ENCODE data around the gene CCAR1. TPM values are rescaled to one million over a fixed set of nuclear protein-coding genes. Genes with fewer than 3 reads are reported as not detected.

CCAR1 gene, protein sequence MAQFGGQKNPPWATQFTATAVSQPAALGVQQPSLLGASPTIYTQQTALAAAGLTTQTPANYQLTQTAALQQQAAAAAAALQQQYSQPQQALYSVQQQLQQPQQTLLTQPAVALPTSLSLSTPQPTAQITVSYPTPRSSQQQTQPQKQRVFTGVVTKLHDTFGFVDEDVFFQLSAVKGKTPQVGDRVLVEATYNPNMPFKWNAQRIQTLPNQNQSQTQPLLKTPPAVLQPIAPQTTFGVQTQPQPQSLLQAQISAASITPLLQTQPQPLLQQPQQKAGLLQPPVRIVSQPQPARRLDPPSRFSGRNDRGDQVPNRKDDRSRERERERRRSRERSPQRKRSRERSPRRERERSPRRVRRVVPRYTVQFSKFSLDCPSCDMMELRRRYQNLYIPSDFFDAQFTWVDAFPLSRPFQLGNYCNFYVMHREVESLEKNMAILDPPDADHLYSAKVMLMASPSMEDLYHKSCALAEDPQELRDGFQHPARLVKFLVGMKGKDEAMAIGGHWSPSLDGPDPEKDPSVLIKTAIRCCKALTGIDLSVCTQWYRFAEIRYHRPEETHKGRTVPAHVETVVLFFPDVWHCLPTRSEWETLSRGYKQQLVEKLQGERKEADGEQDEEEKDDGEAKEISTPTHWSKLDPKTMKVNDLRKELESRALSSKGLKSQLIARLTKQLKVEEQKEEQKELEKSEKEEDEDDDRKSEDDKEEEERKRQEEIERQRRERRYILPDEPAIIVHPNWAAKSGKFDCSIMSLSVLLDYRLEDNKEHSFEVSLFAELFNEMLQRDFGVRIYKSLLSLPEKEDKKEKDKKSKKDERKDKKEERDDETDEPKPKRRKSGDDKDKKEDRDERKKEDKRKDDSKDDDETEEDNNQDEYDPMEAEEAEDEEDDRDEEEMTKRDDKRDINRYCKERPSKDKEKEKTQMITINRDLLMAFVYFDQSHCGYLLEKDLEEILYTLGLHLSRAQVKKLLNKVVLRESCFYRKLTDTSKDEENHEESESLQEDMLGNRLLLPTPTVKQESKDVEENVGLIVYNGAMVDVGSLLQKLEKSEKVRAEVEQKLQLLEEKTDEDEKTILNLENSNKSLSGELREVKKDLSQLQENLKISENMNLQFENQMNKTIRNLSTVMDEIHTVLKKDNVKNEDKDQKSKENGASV
- 197 and 209 TPM in 2 replicates for total RNA-seq (2013; cell fraction: nucleolus; rRNA removed)
- 63.6 and 66.1 TPM in 2 replicates for total RNA-seq (2014; rRNA removed)
- total RNA-seq (2014; rRNA removed; fragmentation: Illumina TruSeq; extraction: Trizol) = 107 and 117 TPM in 2 replicates
- 66.7 and 79.3 TPM in 2 replicates for total RNA-seq (2021)
- polyA plus RNA-seq (2011; ENCODE audit: low read depth) = 20.3 TPM
- 64.9 and 78.7 TPM in 2 replicates for polyA plus RNA-seq (2011; rRNA removed)
- 44.3 and 71.1 TPM in 2 replicates for polyA plus RNA-seq (2011; cell fraction: cytosol; rRNA removed)
- 127 and 131 TPM in 2 replicates for polyA plus RNA-seq (2011; cell fraction: nucleus; rRNA removed)
- 31.3 and 39.1 TPM in 2 replicates for polyA plus RNA-seq (2012)
- polyA plus RNA-seq (2014; fragmentation: Illumina TruSeq; extraction: Trizol) = 110 and 147 TPM in 2 replicates
- 10 to 100 TPM; 35.5 to 48.8 TPM for polyA plus RNA-seq (2014; fragmentation: Nextera tagmentation; extraction: Ambion mirVana)
- polyA plus RNA-seq (2014; rRNA removed) = 60.1 and 68.2 TPM in 2 replicates
- 100 to 1,000 TPM; 113 to 124 TPM for polyA plus RNA-seq (2016; fragmentation: Nextera tagmentation; extraction: Ambion mirVana)
- polyA minus RNA-seq (2011; rRNA and poly(A)+ RNA removed) = 80.0 and 129 TPM in 2 replicates
- polyA minus RNA-seq (2011; cell fraction: cytosol; rRNA and poly(A)+ RNA removed) = 19.1 and 22.7 TPM in 2 replicates
- polyA minus RNA-seq (2011; cell fraction: nucleus; rRNA and poly(A)+ RNA removed) = 60.1 and 83.6 TPM in 2 replicates
- Bru-seq, nascent RNA = percentile 85 among the genes with signal in this experiment
- percentile 93 among the genes with signal in this experiment for BruChase-seq, experiment 1, labeled RNA remaining after a 6-hour chase
- percentile 92 among the genes with signal in this experiment for BruChase-seq, experiment 2, labeled RNA remaining after a 2-hour chase
- long read RNA-seq, experiment 1, full-length matches to known transcripts = 2 of 74 reads
- long read RNA-seq, experiment 1, partial matches to known transcripts = 55 of 74 reads
- long read RNA-seq, experiment 1, other reads (novel, unspliced or antisense) = 17 of 74 reads
- long read RNA-seq, experiment 2, transcript CCAR1-213 (17 exons, 2,432 nt) = major isoform, 5 of 419 reads
- long read RNA-seq, experiment 2, partial matches to known transcripts = 320 of 419 reads
- long read RNA-seq, experiment 2, other reads (novel, unspliced or antisense) = 92 of 419 reads

- DNase-seq (ENCODE audit: low read depth, low spot score) (peak; percentile 96), FAIRE-seq (peak; percentile 99), ATAC-seq (peak; percentile 99)
- ChIA-PET POLR2A (interaction anchor here (0.6 kb wide), 1 partner anchor 314 kb away, joined by 3 read pairs; the partner anchor contains the start of gene RUFY2), SMC1A (ENCODE audit: uncharacterized antibody, unreplicated experiment) (no interaction called here), RAD21 (ENCODE audit: unreplicated experiment) (no interaction called here), CTCF (no interaction called here)
- no TSS peak for BruUV-seq (replicated peaks)
- under 1% methylated on average over 68 of the region's 72 CpGs for WGBS (ENCODE audit: insufficient coverage, insufficient replicate concordance, low lambda C conversion rate, missing lambda C conversion rate)
- H3K27me3 ChIP-seq (replicated peaks in 1 of 2; ENCODE audit: control insufficient read depth in 2 of 2, insufficient read depth in 2 of 2, low read length in 1 of 2) = no peaks in the 10 kb centered on the region
- H3K9me3 ChIP-seq (replicated peaks; ENCODE audit: control insufficient read depth, insufficient read depth, low read length) = no peaks in the 10 kb centered on the region
- H4K20me1 ChIP-seq (ENCODE audit: control insufficient read depth, insufficient read depth) = no peaks in the 10 kb centered on the region
- H3K9ac ChIP-seq (ENCODE audit: control insufficient read depth, insufficient read depth, low read length) = peak within 1 kb of the TSS; percentile 93
- H3K4me3 ChIP-seq = peak within 1 kb of the TSS; percentile 83
- H3K27ac ChIP-seq (ENCODE audit: control insufficient read depth, insufficient read depth) = peak within 1 kb of the TSS; percentile 88
- H3K36me3 ChIP-seq (ENCODE audit: control insufficient read depth in 2 of 2, insufficient read depth in 2 of 2, low read length in 1 of 2) = peaks cover 0 to 3% of the 10 kb centered on the region in 2 experiments; a peak in 3 of 4 replicates
- in situ Hi-C loops (cut with MboI) (no loop called here), intact Hi-C loops (cut with micrococcal nuclease; ENCODE audit: unreplicated experiment) (loop anchor here (5.0 kb wide), 1 partner anchor 169 kb away; no protein-coding TSS in a partner anchor)
- H3K79me2 ChIP-seq (ENCODE audit: control insufficient read depth, insufficient read depth, low read length) = peaks cover 22% of the 10 kb centered on the region
- H3K4me1 ChIP-seq (ENCODE audit: control insufficient read depth, insufficient read depth, low read length) = no peaks in the 10 kb centered on the region
- H3K4me2 ChIP-seq (ENCODE audit: control insufficient read depth, insufficient read depth) = peak within 1 kb of the TSS; percentile 39
- peak within 1 kb of the TSS; percentile 85 for H2AFZ ChIP-seq (ENCODE audit: control insufficient read depth, low read depth, low read length)
- TF ChIP-seq SREBF1 (IDR thresholded peaks at IDR 0.05; ENCODE audit: low read length) = no peak
- TF ChIP-seq USF2 (IDR thresholded peaks at IDR 0.05; ENCODE audit: borderline replicate concordance, low read depth, low read length) = peak; percentile 83
- no peak for TF ChIP-seq ZZZ3 (IDR thresholded peaks at IDR 0.05; ENCODE audit: control insufficient read depth, insufficient read length, low read depth)
- TF ChIP-seq TCF7 (IDR thresholded peaks at IDR 0.05; ENCODE audit: borderline replicate concordance) = no peak
- peak; percentile 85 for TF ChIP-seq NBN (IDR thresholded peaks at IDR 0.05)
- TF ChIP-seq NR2F1 (conservative IDR thresholded peaks at IDR 0.05) = peak; percentile 57
- TF ChIP-seq RCOR1 (conservative IDR thresholded peaks at IDR 0.05; ENCODE audit: low read depth, low read length) = 0 out of 2 replicates have a peak, but pooled peaks have one; percentile 18
- TF ChIP-seq MYC (IDR thresholded peaks at IDR 0.05; ENCODE audit: insufficient read depth, insufficient read length, insufficient replicate concordance, low read length, severe bottlenecking) = peak; percentile 53
- TF ChIP-seq SIN3A (IDR thresholded peaks at IDR 0.05; ENCODE audit: low read depth, low read length) = no peak
- TF ChIP-seq, protein P1, sequence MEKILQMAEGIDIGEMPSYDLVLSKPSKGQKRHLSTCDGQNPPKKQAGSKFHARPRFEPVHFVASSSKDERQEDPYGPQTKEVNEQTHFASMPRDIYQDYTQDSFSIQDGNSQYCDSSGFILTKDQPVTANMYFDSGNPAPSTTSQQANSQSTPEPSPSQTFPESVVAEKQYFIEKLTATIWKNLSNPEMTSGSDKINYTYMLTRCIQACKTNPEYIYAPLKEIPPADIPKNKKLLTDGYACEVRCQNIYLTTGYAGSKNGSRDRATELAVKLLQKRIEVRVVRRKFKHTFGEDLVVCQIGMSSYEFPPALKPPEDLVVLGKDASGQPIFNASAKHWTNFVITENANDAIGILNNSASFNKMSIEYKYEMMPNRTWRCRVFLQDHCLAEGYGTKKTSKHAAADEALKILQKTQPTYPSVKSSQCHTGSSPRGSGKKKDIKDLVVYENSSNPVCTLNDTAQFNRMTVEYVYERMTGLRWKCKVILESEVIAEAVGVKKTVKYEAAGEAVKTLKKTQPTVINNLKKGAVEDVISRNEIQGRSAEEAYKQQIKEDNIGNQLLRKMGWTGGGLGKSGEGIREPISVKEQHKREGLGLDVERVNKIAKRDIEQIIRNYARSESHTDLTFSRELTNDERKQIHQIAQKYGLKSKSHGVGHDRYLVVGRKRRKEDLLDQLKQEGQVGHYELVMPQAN (conservative IDR thresholded peaks at IDR 0.05) = peak; percentile 68
Observed at GRCh38 chr10:68720793-68721672, at the start of gene CCAR1. TSS of gene CCAR1 (plus strand) at chr10:68721239. CDS start at chr10:68722505, 1,266 bp downstream.
